Measurements from ENCODE around the gene LONRF3. TPM values are rescaled to one million over a fixed set of nuclear protein-coding genes. Genes with fewer than 3 reads are reported as not detected.
"Not testable (repeated sequence)": the region's sequence is repeated elsewhere in the genome, so short reads cannot be mapped to it uniquely, and the experiment has no call there.

LONRF3 gene
- polyA plus RNA-seq, 2 donors = 0.18 to 0.34 TPM

- Histone ChIP-seq H3K27ac (ENCODE audit: low read depth in 2 of 2, low read length in 1 of 2) (no peak overlapping the region), H3K36me3 (ENCODE audit: control insufficient read depth in 2 of 2, insufficient read depth in 2 of 2, low read length in 1 of 2) (no peaks in the 10 kb centered on the region), H3K4me1 (ENCODE audit: control insufficient read depth in 2 of 2, insufficient read depth in 2 of 2, low read length in 1 of 2) (no peaks in the 10 kb centered on the region), H3K9me3 (ENCODE audit: control insufficient read depth in 2 of 2, insufficient read depth in 1 of 2, low read depth in 1 of 2, low read length in 1 of 2) (no peaks in the 10 kb centered on the region), H3K4me3 (ENCODE audit: low read depth in 1 of 2, low read length in 2 of 2) (no peak overlapping the region), H3K27me3 (ENCODE audit: control insufficient read depth in 1 of 2, insufficient read depth in 2 of 2, low read length in 2 of 2) (peaks cover 0 to 4% of the 10 kb centered on the region in 2 donors)
- WGBS, 2 donors = 87 to 97% methylated on average over 3 of the region's 3 CpGs
Measured at GRCh38 chrX:119007189-119007770, 32.9 kb downstream of the LONRF3 start.

- Histone ChIP-seq H3K4me1 (ENCODE audit: control insufficient read depth in 2 of 2, insufficient read depth in 2 of 2, low read length in 1 of 2) (no peaks in the 10 kb centered on the region), H3K36me3 (ENCODE audit: control insufficient read depth in 2 of 2, insufficient read depth in 2 of 2, low read length in 1 of 2) (no peaks in the 10 kb centered on the region), H3K27ac (ENCODE audit: low read depth in 2 of 2, low read length in 1 of 2) (no peak overlapping the region), H3K9me3 (ENCODE audit: control insufficient read depth in 2 of 2, insufficient read depth in 1 of 2, low read depth in 1 of 2, low read length in 1 of 2) (no peaks in the 10 kb centered on the region), H3K27me3 (ENCODE audit: control insufficient read depth in 1 of 2, insufficient read depth in 2 of 2, low read length in 2 of 2) (peaks cover 0 to 4% of the 10 kb centered on the region in 2 donors), H3K4me3 (ENCODE audit: low read depth in 1 of 2, low read length in 2 of 2) (no peak overlapping the region)
- 15 to 18% methylated on average over 3 of the region's 3 CpGs for whole genome bisulfite sequencing, 2 donors
Measured at GRCh38 chrX:119008110-119008744, 33.8 kb downstream of the LONRF3 start.

GRCh38 chrX:119009071-119009470, 34.7 kb downstream of the LONRF3 start:
- peaks cover 0 to 4% of the 10 kb centered on the region in 2 donors for H3K27me3 ChIP-seq (ENCODE audit: control insufficient read depth in 1 of 2, insufficient read depth in 2 of 2, low read length in 2 of 2)
- no peak overlapping the region for H3K4me3 ChIP-seq (ENCODE audit: low read depth in 1 of 2, low read length in 2 of 2)
- H3K4me1 ChIP-seq (ENCODE audit: control insufficient read depth in 2 of 2, insufficient read depth in 2 of 2, low read length in 1 of 2) = no peaks in the 10 kb centered on the region
- WGBS, 2 donors = 71 to 94% methylated on average over 4 of the region's 4 CpGs
- H3K27ac ChIP-seq (ENCODE audit: low read depth in 2 of 2, low read length in 1 of 2) = no peak overlapping the region
- no peaks in the 10 kb centered on the region for H3K9me3 ChIP-seq (ENCODE audit: control insufficient read depth in 2 of 2, insufficient read depth in 1 of 2, low read depth in 1 of 2, low read length in 1 of 2)
- no peaks in the 10 kb centered on the region for H3K36me3 ChIP-seq (ENCODE audit: control insufficient read depth in 2 of 2, insufficient read depth in 2 of 2, low read length in 1 of 2)

GRCh38 chrX:119010491-119010890, 36.1 kb downstream of the LONRF3 start:
- 85 to 91% methylated on average over 5 of the region's 5 CpGs for WGBS, 2 donors
- Histone ChIP-seq H3K9me3 (ENCODE audit: control insufficient read depth in 2 of 2, insufficient read depth in 1 of 2, low read depth in 1 of 2, low read length in 1 of 2) (no peaks in the 10 kb centered on the region), H3K36me3 (ENCODE audit: control insufficient read depth in 2 of 2, insufficient read depth in 2 of 2, low read length in 1 of 2) (no peaks in the 10 kb centered on the region), H3K27ac (ENCODE audit: low read depth in 2 of 2, low read length in 1 of 2) (no peak overlapping the region), H3K4me1 (ENCODE audit: control insufficient read depth in 2 of 2, insufficient read depth in 2 of 2, low read length in 1 of 2) (no peaks in the 10 kb centered on the region), H3K4me3 (ENCODE audit: low read depth in 1 of 2, low read length in 2 of 2) (no peak overlapping the region), H3K27me3 (ENCODE audit: control insufficient read depth in 1 of 2, insufficient read depth in 2 of 2, low read length in 2 of 2) (peaks cover 0 to 4% of the 10 kb centered on the region in 2 donors)

- H3K27ac ChIP-seq (ENCODE audit: low read depth in 2 of 2, low read length in 1 of 2) = no peak overlapping the region
- H3K27me3 ChIP-seq (ENCODE audit: control insufficient read depth in 1 of 2, insufficient read depth in 2 of 2, low read length in 2 of 2) = peaks cover 0 to 4% of the 10 kb centered on the region in 2 donors
- WGBS, 2 donors = 80% methylated on average over 3 of the region's 3 CpGs
- H3K4me1 ChIP-seq (ENCODE audit: control insufficient read depth in 2 of 2, insufficient read depth in 2 of 2, low read length in 1 of 2) = no peaks in the 10 kb centered on the region
- no peaks in the 10 kb centered on the region for H3K36me3 ChIP-seq (ENCODE audit: control insufficient read depth in 2 of 2, insufficient read depth in 2 of 2, low read length in 1 of 2)
- no peak overlapping the region for H3K4me3 ChIP-seq (ENCODE audit: low read depth in 1 of 2, low read length in 2 of 2)
- H3K9me3 ChIP-seq (ENCODE audit: control insufficient read depth in 2 of 2, insufficient read depth in 1 of 2, low read depth in 1 of 2, low read length in 1 of 2) = no peaks in the 10 kb centered on the region
Measured at GRCh38 chrX:119013164-119013563, 38.7 kb downstream of the LONRF3 start.

- Histone ChIP-seq H3K4me1 (ENCODE audit: control insufficient read depth in 2 of 2, insufficient read depth in 2 of 2, low read length in 1 of 2) (no peaks in the 10 kb centered on the region), H3K4me3 (ENCODE audit: low read depth in 1 of 2, low read length in 2 of 2) (no peak overlapping the region), H3K9me3 (ENCODE audit: control insufficient read depth in 2 of 2, insufficient read depth in 1 of 2, low read depth in 1 of 2, low read length in 1 of 2) (no peaks in the 10 kb centered on the region), H3K27ac (ENCODE audit: low read depth in 2 of 2, low read length in 1 of 2) (no peak overlapping the region), H3K36me3 (ENCODE audit: control insufficient read depth in 2 of 2, insufficient read depth in 2 of 2, low read length in 1 of 2) (no peaks in the 10 kb centered on the region), H3K27me3 (ENCODE audit: control insufficient read depth in 1 of 2, insufficient read depth in 2 of 2, low read length in 2 of 2) (no peaks in the 10 kb centered on the region)
- WGBS, 2 donors = 28 to 39% methylated on average over 7 of the region's 7 CpGs
Measured at GRCh38 chrX:119015407-119016237, 41.2 kb downstream of the LONRF3 start.

- 44 to 80% methylated on average over 1 of the region's 1 CpG for WGBS, 2 donors
- Histone ChIP-seq H3K36me3 (ENCODE audit: control insufficient read depth in 2 of 2, insufficient read depth in 2 of 2, low read length in 1 of 2) (no peaks in the 10 kb centered on the region), H3K9me3 (ENCODE audit: control insufficient read depth in 2 of 2, insufficient read depth in 1 of 2, low read depth in 1 of 2, low read length in 1 of 2) (no peaks in the 10 kb centered on the region), H3K4me1 (ENCODE audit: control insufficient read depth in 2 of 2, insufficient read depth in 2 of 2, low read length in 1 of 2) (no peaks in the 10 kb centered on the region), H3K4me3 (ENCODE audit: low read depth in 1 of 2, low read length in 2 of 2) (no peak overlapping the region), H3K27ac (ENCODE audit: low read depth in 2 of 2, low read length in 1 of 2) (no peak overlapping the region), H3K27me3 (ENCODE audit: control insufficient read depth in 1 of 2, insufficient read depth in 2 of 2, low read length in 2 of 2) (no peaks in the 10 kb centered on the region)
Measured at GRCh38 chrX:119017077-119017476, 42.7 kb downstream of the LONRF3 start.

GRCh38 chrX:119025900-119026299, 51.5 kb downstream of the LONRF3 start:
- WGBS, 2 donors = 95% methylated on average over 5 of the region's 5 CpGs
- Histone ChIP-seq H3K27ac (ENCODE audit: low read depth in 2 of 2, low read length in 1 of 2) (no peak overlapping the region), H3K4me3 (ENCODE audit: low read depth in 1 of 2, low read length in 2 of 2) (no peak overlapping the region), H3K27me3 (ENCODE audit: control insufficient read depth in 1 of 2, insufficient read depth in 2 of 2, low read length in 2 of 2) (no peaks in the 10 kb centered on the region), H3K4me1 (ENCODE audit: control insufficient read depth in 2 of 2, insufficient read depth in 2 of 2, low read length in 1 of 2) (no peaks in the 10 kb centered on the region), H3K9me3 (ENCODE audit: control insufficient read depth in 2 of 2, insufficient read depth in 1 of 2, low read depth in 1 of 2, low read length in 1 of 2) (no peaks in the 10 kb centered on the region), H3K36me3 (ENCODE audit: control insufficient read depth in 2 of 2, insufficient read depth in 2 of 2, low read length in 1 of 2) (no peaks in the 10 kb centered on the region)

- H3K4me1 ChIP-seq (ENCODE audit: control insufficient read depth in 2 of 2, insufficient read depth in 2 of 2, low read length in 1 of 2); H3K27me3 ChIP-seq (ENCODE audit: control insufficient read depth in 1 of 2, insufficient read depth in 2 of 2, low read length in 2 of 2); H3K9me3 ChIP-seq (ENCODE audit: control insufficient read depth in 2 of 2, insufficient read depth in 1 of 2, low read depth in 1 of 2, low read length in 1 of 2); H3K27ac ChIP-seq (ENCODE audit: low read depth in 2 of 2, low read length in 1 of 2); H3K36me3 ChIP-seq (ENCODE audit: control insufficient read depth in 2 of 2, insufficient read depth in 2 of 2, low read length in 1 of 2); H3K4me3 ChIP-seq (ENCODE audit: low read depth in 1 of 2, low read length in 2 of 2): not testable (repeated sequence)
- WGBS, 2 donors = 90 to 91% methylated on average over 2 of the region's 2 CpGs
Measured at GRCh38 chrX:119026344-119026743, 51.9 kb downstream of the LONRF3 start.

All from esophagus (tissue), 2 donors.